Central memory CD4-positive, alpha-beta T cell (primary cell): ENCODE data around the gene NANP.
A peak's percentile ranks its signal among the peaks of the same experiment; 100 is the strongest.
"Not testable (repeated sequence)": the region's sequence is repeated elsewhere in the genome, so short reads cannot be mapped to it uniquely, and the experiment has no call there.

ENCODE experiments used
- DNase-seq: peaks from one replicate; pipeline ENCODE4 v3.0.0; 2022
- total RNA-seq, 3 experiments: gene quantifications; one replicate each; lab custom pipeline; 2026; lab: John Stamatoyannopoulos, UW

NANP gene, protein sequence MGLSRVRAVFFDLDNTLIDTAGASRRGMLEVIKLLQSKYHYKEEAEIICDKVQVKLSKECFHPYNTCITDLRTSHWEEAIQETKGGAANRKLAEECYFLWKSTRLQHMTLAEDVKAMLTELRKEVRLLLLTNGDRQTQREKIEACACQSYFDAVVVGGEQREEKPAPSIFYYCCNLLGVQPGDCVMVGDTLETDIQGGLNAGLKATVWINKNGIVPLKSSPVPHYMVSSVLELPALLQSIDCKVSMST
- 2.9 to 18.6 (median 6.3) reads per million in 3 experiments for total RNA-seq

DNA sequence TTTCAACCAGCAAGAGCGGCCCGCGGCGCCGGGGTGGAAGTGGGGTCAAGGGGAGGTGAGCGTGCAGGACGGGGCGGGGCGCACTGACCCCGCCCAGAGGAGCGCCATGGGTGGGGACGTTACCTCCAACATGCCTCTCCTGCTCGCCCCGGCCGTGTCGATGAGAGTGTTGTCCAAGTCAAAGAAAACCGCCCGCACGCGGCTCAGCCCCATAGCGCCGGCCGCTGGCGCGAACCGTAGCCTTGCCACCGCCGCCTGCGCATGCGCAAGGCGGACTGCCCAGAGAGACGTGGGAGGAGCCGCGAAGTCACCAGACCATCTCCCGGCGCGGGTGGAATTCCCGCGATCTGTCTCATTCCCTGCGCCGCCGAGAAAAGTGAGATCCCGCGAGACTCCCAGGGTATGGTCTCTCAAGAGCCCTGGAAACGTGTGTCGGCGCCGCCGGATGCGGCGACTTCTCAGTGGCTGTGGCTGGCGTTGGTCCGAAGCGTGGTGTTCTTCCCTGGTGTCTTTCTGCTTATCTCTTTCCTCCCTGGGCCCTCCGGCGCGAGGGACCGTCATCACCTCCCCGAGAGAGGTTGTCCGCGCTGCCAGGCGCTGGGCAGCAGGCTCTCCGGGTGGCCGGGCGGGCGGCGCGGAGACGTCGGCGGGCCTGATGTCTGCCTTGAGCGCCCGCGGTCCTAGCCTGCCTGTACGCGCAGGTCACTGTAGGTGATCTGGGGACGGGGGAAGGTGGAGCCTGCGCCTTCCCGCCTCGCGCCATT, at the start of gene NANP:
Gene NANP (minus strand): TSS at position 279 of the 764 bp plus-strand sequence. CDS start 66 bp downstream, at position 213.
- peak; percentile 77 for DNase-seq

DNA sequence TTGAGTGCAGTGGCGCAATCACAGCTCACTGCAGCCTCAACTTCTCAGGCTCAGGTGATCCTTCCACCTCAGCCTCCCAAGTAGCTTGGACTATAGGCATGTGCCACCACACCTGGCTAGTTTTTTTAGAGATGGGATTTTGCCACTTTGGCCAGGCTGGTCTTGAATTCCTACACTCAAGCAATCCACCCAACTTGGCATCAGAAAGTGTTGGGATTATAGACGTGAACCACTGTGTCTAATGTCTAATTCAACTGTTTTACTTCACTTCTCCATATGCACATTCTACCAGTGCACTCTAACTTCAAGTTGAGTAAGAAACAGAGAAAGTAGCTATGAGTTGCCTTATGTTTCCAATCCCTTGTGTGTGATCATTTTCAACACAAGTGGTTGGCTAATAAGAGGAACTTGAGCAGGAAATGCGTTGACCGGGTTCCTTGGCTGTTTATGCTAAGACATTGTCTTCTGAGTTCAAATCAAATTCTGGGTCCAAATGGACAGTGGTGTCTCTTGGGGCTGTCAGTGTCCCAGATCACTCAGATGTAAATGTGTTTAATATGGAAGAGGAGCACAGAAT, 48.9 kb upstream of the NANP start:
- no peak for DNase-seq

DNA sequence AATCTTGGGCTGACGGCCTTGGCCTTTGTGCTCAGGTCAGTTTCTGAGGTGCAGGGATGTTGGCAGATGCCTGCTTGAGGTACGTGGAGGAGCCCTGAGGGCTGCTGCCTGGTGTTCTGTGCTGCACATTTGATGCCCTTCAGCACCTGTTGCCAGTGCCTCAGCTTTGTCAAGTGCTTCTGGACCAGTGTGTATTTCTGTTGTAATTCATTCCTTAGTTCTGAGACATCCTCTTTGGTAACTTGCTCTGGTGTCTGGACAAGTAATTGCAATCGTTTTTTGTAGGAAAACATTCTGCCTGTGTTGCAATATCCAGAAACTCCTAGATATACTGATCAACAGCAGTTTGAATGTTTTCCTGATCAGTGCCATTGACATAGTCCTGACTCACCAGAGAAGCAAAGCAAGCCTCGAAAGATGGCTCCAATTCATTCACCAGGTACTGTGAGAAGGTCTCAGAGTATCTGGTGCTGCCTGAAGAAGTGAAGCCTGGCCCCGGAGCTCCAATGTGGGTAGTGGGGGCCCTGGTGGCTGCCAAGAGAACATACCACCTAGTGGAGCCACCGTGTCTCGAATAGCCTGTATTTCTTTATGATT, 46.1 kb upstream of the NANP start:
- DNase-seq, result no peak

DNA sequence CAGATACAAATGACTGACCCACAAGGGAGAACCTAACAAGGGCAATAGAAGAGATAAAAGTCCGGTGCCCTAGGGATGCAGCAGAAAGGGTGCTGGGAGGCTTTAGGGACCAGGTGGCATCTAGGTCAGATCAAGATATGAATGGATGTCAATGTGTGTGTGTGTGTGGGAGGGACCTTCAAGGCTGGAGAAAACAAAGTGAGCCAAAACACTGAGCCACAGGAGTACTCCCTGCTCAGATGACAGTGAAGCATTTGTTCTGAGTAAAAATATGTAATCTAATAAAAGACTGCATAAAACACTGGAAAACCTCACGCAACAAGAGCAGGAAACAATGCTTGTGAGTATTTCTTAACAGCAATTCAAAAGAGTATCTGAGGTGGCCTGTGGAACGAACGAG, 44.6 kb upstream of the NANP start:
- DNase-seq, result no peak

DNA sequence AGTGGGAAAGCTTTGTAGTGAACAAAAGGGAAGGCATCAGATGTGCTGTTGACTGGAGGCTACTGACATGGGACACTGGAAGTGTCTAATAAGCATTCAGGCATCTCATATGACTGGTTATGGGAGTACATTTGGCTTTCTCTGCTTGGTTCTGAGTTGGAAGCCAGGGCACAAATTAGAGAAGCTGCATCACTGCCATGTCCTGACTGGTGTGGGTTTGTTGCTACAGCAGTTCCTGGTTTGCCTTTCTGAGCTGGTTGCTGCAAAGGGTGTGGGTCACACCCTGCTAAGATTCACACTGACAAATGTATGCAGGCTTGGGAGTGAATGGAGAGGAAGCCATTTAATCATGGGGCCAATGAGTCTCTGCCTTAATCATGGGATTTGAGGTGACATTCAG, 36.2 kb upstream of the NANP start:
- DNase-seq, result no peak

DNA sequence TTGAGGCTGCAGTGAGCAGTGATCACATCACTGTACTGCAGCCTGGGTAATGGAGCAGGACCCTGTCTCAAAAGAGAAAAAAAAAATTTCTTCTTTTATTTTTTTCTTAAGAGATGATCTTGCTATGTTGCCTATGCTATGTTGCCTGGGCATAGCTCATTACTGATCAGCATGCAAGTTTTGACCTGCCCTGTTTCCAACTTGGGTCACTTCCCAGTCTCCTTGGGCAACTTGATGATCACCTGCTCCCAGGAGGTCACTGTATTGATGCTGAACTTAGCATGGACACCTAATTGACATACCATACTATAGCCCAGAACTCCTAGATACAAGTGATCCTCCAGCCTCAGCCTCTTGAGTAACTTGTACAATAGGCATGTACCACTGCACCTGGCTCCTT, 30.7 kb upstream of the NANP start:
- no peak for DNase-seq

DNA sequence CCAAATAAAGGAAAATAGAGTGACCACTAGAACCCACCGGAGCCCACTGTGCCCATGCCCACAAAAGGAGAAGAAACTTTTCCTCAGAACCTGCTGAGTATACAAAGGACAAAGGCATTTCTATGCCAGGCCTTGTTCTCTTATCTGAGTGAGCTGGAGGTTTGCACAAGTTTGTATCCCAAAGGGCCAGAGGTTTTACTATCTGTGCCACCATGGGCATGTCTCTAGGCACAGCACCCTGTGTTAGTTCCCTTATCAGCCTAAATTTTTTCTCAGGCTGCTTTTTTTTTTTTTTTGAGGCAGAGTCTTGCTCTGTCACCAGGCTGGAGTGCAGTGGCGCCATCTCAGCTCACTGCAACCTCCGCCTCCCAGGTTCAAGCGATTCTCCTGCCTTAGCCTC, 29.1 kb upstream of the NANP start:
- not testable (repeated sequence) for DNase-seq

DNA sequence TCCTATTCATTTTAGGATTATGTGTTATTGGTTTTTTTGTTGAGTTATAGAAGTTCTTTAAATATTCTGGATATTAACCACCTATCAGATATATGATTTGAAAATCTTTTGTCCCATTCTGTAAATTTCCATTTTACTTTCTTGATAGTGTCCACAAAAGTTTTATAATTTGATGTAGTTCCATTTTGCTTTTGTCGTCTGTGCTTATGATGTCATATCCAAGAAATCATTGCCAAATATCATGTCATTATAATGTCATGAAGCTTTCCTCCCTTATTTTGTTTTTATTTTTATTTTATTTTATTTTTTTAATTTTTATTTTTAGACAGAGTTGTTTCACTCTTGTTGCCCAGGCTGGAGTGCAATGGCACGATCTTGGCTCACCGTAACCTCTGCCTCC, 21.0 kb upstream of the NANP start:
- no peak for DNase-seq

DNA sequence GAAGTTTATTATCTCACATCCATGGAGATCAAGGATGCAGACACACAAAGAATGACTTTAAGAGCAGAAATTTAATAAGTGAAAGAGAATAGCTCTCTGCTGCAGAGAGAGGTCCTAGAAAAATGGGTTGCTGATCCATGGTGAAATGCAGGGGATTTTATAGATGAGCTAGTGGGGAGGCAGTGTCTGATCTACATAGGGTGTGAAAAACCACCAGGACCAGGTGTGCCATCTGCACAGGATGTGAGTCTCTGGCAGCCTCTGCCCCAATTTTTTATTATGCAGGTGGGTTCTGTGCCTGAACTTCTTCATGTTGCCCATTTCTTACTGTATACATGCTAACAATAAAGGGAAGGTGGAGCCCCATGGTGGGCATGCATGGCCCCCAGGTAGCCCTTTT, 19.9 kb upstream of the NANP start:
- peak; percentile 3 for DNase-seq

DNA sequence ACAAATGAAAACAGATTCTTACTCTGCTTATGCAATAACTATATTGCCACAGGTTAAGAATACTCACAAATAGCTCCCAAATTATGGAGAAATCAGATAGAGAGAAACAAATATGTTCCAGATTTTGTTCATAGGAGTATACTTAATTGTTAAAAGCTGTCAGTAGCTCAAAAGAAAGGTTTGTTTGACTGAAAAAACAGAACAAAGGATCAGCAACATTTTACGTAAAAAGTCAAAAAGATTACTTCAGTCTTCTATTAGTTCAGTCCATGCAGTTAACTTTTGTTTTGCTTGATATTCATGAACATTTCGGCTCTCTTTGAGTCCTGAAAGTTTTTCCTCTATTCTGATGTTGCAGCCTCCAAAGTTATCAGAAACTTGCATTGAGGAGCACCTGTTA, 13.4 kb upstream of the NANP start:
- DNase-seq, result no peak

DNA sequence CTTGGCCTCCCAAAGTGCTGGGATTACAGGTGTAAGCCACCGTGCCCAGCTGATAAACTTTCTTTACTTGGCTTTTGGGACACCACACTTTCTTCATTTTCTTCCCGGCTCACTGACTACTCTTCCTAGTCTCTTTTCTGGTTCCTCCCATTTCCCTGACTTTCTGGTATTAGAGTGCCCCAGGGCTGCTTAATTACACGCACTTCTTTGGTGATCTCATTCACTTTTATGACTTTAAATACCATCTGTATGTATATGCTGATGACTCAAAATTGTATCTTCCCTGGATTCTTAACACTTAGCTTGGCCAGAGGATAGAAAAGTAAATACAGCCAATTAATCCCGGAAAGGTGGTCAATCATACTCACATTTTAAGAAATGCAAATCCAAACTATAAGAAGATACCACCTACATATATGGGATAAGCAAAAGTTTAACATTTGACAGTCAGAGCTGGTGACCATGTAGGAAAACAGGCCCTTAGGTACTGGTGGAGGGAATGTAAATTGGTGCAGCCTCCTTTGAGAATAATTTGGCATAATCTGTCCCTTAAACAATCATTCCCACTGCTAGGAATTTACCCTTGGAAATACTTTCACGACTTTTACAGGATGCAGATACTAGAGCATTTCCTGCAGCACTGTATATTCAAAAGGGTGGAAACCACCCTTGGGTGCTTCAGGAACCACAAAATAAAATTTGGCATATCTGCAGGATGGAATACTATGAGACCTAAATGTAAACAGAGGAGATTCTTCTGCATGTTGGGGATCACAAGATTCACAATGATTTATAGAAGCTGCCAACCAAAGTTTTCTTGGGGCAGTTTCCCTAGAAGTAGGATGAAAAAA, 9.4 kb upstream of the NANP start:
- no peak for DNase-seq

DNA sequence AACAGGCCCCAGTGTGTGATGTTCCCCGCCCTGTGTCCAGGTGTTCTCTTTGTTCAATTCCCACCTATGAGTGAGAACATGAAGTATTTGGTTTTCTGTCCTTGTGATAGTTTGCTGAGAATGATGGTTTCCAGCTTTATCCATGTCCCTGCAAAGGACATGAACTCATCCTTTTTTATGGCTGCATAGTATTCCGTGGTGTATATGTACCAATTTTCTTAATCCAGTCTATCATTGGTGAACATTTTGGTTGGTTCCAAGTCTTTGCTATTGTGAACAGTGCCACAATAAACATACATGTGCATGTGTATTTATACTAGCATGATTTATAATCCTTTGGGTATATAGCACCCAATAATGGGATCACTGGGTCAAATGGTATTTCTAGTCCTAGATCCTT, 6.8 kb upstream of the NANP start:
- not testable (repeated sequence) for DNase-seq

DNA sequence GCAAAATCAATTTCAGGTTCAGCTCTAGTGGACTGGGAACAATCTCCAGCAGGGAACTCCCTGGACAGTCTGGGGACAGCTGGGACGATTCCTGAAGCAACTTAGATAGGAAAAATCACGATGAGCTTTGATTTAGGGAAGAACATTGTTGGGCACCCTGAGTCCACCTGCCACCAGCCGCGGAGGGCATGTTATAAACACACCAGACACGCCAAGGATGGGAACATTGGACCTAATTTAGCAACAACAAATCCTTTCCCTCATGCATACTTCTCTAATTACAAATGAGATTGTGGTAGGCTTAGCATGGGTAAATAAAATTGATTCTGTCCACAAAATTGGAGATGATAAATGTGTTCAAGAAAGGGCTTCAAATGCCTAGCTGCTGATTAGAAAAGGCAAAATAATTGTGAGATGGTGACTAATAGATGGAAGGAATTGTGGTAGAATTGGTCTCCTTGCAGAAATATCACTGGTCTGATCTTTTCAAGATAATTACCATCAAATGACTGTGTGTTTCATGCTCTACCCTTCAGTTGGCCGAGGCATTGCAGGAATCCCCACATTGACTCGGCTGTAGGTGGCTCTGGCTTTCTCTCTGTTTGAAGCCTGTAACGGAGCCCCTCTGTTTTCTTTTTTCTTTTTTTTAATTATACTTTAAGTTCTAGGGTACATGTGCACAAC, 6.1 kb upstream of the NANP start:
- no peak for DNase-seq

DNA sequence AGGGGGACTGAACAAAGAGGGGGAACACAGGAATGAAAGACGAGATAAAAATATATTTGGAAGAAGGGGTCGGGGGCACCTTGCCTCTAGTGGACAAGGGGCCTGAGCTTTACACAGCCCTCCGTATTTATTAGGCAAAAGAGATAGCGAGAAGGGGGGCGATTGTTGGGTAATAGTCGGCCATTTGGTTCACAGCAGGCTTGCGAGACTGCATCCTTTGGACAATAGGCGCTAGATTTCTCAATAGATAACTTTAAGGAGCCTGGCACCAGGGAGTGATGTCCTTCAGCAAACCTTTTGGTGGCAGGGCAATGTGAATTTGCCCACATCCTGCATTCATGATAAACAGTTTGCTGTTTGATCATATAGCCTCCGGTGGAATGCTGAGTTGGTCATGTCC, 3.0 kb upstream of the NANP start:
- DNase-seq, result no peak

DNA sequence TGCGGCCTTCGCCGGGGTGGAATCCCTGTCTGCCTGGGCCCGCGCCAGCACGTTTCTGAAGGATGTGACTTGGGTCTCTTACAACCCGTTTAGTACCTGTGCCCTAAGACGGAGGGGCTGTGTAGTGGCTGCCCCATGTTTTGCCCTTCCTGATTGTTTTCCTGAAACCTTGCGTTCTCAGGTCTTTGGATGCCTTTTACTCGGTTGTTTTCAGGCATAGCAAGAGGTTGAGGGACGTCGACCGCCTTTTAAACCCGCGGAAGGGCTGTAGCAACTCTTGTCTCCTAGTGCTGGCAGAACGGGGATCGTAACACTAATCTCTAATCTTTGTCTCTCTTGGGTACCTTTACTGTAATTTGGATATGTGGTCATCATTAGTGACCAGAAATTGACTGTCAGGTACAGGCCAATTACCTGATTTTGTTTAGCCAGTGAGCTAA, 706 bp upstream of the NANP start:
- no peak for DNase-seq

DNA sequence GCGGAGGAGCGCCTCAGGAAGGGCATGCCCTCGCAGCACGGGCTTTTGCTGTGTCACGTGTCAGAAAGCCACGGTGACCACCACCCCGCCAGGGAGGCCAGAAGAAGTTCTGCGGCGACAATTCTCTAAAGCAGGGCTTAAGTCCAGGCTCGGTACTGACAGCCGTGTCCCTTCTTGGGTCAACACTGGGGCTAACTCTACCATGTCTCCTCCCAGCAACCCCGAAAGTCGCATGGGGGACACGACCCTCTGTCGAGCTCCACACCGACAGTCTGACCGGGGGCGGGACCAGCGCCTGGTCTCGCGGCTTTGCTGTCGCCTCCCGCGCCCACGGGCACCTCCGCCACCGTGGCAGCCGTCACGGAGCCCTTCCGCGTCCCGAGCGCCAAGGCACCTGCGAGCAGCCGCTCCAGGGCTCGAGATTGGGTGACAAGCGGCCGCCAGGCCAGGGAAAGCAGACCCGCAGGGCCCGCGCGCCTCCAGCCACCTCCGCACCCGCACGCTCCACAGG, 534 bp downstream of the NANP start:
- DNase-seq, result peak; percentile 7

DNA sequence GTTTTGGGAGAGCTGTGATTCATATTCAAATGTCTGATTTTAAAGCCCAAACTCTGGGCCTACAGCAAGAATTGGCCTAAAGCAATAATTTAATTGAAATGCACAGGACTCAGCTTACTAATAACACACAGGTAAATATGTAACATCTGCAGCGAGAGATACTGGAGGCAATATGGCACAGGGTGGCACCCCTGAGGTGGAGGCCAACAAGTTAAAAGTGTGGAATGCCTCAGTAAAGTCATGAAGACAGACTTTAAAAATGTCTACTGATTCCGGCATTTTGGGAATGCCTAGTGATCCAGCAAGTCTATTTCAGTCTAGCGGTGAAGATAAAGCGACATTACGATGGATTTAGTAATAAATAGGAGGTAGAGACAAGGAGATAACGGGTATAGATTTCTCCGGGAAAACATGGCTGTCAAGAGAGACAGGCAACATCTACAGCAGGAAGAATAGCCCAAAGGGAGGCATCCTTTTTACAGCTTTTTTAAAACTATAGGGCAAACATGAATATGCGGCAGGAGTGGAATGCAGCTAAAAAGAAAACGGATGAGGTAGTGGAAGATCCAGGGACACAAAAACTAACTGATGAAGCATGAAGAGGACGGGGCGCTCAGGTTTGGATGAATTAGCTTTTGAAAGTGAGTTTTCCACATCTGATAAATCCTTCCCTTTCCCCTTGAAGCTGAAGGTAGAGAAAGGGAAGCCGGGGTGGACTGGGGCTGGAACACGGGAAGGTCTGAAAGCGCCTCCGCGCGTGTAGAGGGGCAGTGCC, 1.2 kb downstream of the NANP start:
- no peak for DNase-seq

DNA sequence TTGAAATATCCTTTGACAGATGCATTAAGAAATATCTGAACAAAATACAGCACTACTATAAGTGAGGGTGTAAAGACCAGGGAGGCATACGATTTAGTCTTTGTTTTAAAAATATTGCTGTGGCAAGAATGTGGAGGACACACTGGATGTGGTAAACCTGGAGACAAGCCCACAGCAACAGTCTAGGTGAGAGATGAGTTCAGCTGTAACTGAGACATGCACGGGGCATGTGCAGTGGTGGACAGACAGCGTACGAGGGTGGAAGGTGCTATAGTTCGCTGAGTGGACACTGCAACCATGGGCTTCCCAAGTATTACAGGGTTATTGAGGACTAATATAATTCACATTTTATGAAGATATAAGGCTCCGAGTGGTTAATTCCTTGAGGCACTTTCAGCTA, 1.8 kb downstream of the NANP start:
- no peak for DNase-seq

DNA sequence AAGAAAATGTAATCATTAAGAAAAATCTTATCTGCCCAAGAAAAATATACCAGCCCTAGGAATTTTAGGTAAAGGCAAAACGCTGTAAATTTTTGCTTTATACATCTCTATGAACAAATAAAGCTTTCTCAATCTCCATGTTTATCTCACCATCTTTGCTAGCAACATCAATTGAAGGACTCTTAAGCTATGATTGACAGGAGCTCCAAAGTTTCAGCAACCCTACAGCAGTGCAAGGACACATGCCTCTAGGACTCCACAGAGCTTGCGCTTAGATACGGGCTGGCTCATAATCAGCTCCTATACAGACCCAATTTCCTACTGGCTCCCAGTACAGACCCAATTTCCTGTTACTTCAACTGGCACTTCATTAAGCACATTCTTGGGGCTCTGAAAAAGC, 4.3 kb downstream of the NANP start:
- no peak for DNase-seq

DNA sequence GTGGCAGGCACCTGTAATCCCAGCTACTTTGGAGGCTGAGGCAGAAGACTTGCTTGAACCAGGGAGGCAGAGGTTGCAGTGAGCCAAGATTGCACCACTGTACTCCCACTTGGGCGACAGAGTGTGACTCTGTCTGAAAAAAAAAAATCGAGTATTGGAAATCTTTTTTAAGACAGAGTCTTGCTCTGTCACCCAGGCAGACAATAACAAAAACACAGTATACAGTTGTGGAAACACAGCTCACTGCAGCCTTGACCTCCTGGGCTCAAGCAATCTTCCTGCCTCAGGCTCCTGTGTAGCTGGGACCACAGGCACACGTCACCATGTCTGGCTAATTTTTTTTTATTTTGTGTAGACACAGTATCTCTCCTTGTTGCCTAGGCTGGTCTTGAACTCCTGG, 15.0 kb downstream of the NANP start:
- no peak for DNase-seq

DNA sequence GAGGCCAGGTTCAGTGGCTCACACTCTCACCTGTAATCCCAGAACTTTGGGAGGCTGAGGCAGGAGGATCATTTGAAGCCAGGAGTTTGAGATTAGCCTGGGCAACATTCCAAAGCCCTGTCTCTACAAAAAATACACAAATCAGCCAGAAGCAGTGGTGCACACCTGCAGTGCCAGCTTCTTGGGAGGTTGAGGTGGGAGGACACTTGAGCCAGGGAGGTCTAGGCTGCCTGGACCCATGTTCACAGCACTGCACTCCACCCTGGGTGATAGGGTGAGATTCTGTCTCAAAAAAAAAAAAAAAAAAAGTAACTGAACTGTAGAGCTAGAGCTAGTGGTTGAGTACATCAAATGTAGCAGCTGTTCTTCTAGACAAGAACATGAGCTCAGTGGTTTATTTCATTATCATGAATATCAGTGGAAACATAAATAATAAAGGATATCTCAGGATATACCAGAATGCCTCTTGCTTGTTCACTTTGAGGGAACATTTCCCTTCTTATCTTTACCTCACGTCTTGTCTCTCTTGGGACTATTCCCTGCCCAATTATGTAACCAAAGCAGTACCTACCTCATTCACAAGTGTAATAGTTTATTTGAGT, 17.6 kb downstream of the NANP start:
- no peak for DNase-seq
